HG03442 (cell line): Measurements from ENCODE around the gene USP30.

ENCODE experiments used
- ATAC-seq: cut with Tn5 transposase; IDR thresholded peaks from one replicate; pipeline ENCODE4 v1.9.1; 2021; ENCODE audit warnings: mild to moderate bottlenecking, moderate library complexity; ENCODE audit not compliant: unreplicated experiment

The USP30 gene

GRCh38 chr12:109097435-109098182 is 45.2 kb downstream of the USP30 start, which contains the start of gene UNG:
TSS of gene UNG (plus strand) at chr12:109097597. CDS start at chr12:109097680, 83 bp downstream.
- peak; percentile 88 for ATAC-seq

DNA sequence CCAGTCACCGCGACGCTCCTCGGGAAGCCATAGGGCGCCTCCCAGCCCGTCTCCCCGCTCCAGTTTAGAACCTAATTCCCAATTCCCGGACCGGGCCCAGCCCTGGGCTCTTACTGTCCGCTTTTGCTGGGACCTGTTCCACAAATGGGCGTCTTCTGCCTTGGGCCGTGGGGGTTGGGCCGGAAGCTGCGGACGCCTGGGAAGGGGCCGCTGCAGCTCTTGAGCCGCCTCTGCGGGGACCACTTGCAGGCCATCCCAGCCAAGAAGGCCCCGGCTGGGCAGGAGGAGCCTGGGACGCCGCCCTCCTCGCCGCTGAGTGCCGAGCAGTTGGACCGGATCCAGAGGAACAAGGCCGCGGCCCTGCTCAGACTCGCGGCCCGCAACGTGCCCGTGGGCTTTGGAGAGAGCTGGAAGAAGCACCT is 45.8 kb downstream of the USP30 start:
- peak; percentile 15 for ATAC-seq

GRCh38 chr12:109098651-109099050 is 46.3 kb downstream of the USP30 start:
- no peak for ATAC-seq

- no peak for ATAC-seq
Measured at GRCh38 chr12:109099431-109100020, 47.1 kb downstream of the USP30 start.

GRCh38 chr12:109100741-109101140 is 48.4 kb downstream of the USP30 start:
- no peak for ATAC-seq

DNA sequence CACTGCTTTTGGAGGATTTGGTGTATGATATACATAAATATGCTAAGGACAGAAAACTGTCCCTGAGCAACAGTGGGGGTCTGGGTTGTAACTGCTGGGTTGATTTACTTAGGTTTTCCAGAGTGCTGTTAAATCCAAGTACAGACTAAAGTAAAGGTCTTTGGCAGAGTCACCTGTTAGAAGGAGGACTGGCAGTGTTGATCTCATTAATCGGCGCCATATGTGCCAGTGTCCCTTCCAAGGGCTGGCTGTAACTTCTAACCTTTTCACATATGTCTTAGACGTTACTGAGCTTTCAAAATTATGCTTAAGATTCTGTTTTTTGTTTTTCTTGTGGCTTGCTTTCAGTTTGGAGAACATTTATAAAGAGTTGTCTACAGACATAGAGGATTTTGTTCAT is 50.1 kb downstream of the USP30 start:
- ATAC-seq = no peak

GRCh38 chr12:109105176-109105575 is 52.8 kb downstream of the USP30 start:
- ATAC-seq = no peak

- ATAC-seq = no peak
Measured at GRCh38 chr12:109109746-109110350, 57.5 kb downstream of the USP30 start.

DNA sequence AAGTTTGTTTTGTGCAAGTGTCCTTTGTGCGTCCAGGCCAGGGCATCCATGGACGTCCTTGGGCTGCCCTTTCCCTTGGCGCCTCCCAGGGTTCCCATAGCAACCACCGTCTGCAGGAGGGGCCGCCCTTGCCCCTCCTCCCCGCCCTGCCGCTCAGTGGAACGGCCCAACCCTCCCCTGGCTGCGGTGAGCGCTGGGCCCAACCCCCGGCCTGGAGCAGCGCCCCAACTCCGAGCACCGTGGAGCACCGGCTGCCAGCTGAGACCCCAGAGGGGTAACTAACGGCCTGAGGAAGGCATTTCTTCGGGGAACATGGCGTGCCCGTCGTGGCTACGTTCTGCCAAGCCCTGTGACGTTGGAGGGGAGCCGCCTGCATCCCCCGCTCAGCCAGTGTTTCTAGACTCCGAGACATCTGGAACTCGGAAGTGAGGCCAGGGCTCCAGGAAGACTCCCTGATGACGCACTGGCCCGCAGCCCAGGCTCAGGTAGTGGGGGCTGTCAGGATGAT is 58.7 kb downstream of the USP30 start:
- ATAC-seq = no peak

- ATAC-seq = no peak
Measured at GRCh38 chr12:109112720-109113465, 60.5 kb downstream of the USP30 start.

GRCh38 chr12:109113661-109114321 is 61.4 kb downstream of the USP30 start:
- no peak for ATAC-seq

GRCh38 chr12:109114644-109115043 is 62.3 kb downstream of the USP30 start:
- no peak for ATAC-seq

GRCh38 chr12:109115404-109115757 is 63.0 kb downstream of the USP30 start:
- no peak for ATAC-seq

DNA sequence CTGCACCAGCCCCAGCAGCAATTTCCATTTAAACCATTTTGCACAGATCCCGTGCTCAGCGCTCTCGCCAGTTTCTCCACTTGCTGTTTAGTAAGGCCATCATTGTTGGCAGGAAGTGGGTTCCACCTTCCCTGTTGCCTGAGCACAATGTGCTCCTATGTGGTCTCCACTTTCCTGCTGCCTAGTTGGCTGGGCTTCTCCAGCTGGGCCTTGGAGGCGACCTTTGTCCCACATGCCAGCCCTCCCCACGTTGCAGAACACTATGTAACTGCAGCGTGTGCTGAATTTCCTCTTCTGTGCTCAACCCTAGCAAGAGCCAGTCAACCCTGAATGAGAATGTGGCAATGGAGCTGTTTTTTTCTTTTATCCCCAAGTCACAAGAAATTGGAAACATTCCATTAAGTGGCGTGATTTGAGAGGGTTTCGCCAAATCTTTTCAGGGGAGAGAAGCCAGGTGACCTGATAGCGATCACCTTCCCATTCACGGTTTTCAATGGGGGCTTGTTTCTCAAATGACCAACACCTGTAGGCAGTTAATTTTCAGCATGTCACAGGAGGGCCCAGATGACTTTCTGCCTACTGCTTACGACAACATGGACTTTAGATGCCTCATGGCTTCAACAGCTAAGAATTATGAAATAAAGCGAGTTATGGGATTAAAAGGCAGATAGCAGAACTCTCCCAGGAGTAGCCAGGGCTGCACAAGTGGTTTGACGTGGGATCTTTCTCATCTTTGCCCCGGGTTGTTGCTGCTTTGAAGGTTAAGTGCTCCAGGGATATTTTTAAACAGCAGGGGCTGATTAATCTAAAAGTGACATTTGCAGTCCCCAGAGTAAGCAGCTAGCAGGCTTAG is 63.6 kb downstream of the USP30 start, which contains the start of gene ACACB:
Gene ACACB, plus strand, starts transcription at position 830 of the 853 bp plus-strand sequence. CDS start 22,819 bp downstream, outside the sequence.
- ATAC-seq = no peak

GRCh38 chr12:109116611-109116949 is 64.2 kb downstream of the USP30 start:
- no peak for ATAC-seq

GRCh38 chr12:109120095-109120494 is 67.7 kb downstream of the USP30 start:
- no peak for ATAC-seq

DNA sequence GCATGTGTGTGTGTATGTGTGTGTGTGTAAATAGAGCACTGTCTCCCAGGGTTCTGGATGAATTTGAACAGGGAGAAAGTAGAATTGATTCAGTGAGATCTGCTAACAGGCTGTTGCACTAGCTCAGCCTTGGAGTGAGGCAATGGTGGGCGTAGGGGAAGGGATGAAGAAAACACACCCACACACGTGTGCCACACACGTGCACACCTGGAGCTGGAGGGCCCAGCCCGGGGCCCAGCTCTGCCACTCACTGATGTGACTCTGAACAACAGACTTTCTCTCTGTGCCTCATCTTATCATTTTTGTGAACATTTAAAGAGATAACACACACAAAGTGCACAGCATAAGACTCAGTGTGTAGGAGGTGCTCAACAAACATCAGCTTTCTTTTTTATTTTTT is 68.2 kb downstream of the USP30 start:
- no peak for ATAC-seq

DNA sequence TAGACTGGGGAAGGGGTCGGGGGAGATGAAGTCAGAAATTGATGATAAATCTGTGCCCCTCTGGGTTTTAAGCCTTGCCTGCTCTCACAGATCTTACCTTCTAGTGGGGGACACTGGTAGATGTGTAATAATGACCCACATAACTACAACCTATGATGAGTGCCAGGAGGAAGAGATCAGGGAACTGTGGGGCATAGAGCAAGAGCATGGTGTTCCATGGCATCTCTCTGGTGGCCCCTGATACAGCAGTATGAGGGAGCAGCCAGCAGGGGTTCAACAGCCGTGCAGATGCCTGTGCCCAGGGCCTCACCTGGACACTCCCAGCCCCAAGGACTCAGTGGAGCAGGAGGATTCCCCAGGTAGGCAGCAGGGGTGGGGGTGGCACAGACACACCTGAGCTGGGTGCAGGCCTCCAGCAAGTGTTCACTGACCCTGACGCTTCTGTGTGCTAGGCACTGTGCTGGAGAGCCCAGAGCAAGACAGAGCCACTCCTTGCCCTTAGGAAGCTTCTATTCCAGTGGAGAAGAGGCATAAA is 69.0 kb downstream of the USP30 start:
- no peak for ATAC-seq

- no peak for ATAC-seq
Measured at GRCh38 chr12:109124878-109125648, 72.7 kb downstream of the USP30 start.
